GM21381 (cell line): ENCODE results near the gene DENND5A.
"Not testable (repeated sequence)": the region's sequence is repeated elsewhere in the genome, so short reads cannot be mapped to it uniquely, and the experiment has no call there.

Experiments
- ATAC-seq: cut with Tn5 transposase; IDR thresholded peaks from one replicate; pipeline ENCODE4 v1.9.1; 2021; ENCODE audit warnings: mild to moderate bottlenecking, moderate library complexity; ENCODE audit not compliant: unreplicated experiment

Gene DENND5A

DNA sequence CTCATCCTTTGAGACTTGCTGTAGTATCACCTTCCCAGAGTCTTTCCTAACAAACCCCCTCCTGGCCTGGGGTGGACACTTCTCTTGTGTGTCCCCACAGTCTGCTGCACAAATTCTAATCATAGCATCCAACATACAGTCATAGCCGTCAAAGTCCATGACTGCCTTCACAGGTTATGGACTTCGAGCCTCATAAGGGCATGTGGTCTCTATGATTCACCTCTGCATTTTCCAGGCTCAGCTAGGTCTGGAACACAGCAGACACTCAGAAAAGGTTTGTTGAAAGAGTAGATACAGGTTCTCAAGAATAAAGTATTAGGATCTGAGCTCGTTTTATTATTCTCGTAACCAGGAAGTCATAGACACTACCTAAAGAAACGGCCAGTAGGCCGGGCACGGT lies 160.6 kb downstream of the DENND5A start:
- no peak for ATAC-seq

DNA sequence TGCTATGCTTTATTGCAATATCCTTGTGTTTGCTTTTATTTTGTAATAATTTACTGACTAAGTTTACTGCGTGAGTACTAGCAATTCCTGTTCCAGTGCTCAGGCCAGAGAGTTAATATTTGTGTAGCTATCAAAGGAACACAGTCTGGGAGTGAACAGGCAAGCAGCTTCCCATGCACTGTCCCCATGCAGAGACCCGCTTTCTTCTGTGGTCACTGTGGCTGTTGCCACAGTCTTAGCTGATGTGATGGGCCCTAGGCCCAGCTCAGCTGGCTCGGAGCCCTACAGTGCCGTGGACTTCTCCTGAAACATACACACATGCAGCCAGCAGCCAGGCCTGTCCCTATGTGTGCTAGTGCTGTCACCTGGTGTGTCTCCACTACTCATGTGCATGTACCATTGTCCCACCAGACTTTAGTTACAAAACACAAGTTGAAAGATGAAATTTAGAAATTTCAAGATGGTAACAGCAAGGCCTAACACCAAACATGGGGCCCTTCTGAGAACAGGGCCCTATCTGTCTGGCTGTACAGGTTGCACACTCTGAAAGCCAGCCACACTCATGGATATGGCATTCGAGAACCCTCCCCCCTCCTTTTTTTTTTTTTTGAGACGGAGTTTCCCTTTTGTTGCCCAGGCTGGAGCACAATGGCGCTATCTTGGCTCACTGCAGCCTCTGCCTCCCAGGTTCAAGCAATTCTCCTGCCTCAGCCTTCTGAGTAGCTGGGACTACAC lies 161.4 kb downstream of the DENND5A start:
- ATAC-seq, result no peak

DNA sequence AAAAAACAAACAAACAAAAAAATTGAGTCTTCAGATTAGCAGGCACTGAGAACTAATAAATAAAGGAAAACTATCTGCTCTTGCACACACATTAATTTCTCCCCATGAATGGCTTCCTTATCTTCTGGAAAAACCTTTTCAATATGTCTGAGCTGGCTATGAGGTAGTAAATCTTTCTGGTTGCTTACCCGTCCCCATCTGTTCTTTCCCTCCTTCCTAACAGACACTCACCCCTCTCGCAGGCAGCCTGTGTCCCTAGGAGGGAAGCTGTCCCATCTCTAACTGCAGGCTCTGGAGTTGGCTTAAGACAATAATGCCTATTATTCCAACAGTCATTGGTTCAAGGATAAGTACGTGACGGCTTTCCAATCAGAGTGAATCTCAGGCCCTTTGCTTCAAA lies 165.5 kb downstream of the DENND5A start:
- no peak for ATAC-seq

DNA sequence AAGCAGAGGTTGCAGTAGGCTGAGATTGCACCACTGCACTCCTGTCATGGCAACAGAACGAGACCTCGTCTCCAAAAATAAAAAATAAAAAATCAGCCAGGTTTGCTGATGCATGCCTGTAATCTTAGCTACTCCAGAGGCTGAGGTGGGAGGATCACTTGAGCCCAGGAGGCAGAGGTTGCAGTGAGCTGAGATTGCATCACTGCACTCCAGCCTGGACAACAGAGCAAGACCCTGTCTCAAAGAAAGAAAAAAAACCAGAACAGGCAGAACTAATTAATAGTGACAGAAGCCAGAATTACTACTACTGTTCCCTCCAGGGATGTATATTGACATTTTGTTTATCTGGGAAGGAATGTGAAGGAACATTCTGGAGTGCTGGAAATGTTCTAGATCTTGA lies 166.7 kb downstream of the DENND5A start:
- ATAC-seq, result not testable (repeated sequence)

DNA sequence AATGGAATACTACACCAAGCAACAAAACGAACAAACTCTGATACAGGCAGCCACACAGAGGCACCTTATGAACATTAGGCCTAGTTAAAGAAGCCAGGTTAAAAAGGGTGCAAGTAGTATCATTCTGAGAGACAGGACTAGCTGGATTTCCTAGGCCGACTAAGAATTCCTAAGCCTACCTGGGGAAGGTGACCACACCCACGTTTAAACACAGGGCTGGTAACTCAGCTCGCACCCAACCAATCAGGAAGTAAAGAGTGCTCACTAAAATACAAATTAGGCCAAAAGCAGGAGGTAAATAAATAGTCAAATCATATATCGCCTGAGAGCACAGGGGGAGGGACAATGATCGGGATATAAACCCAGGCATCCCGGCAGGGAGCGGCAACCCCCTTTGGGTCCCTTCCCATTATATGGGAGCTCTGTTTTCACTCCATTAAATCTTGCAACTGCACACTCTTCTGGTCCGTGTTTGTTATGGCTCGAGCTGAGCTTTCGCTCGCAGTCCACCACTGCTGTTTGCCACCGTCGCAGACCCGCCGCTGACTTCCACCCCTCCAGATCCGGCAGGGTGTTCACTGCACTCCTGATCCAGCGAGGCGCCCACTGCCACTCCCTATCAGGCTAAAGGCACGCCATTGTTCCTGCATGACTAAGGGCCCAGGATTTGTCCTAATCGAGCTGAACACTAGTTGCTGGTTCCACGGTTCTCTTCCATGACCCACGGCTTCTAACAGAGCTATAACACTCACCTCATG lies 167.8 kb downstream of the DENND5A start:
- ATAC-seq, result not testable (repeated sequence)

DNA sequence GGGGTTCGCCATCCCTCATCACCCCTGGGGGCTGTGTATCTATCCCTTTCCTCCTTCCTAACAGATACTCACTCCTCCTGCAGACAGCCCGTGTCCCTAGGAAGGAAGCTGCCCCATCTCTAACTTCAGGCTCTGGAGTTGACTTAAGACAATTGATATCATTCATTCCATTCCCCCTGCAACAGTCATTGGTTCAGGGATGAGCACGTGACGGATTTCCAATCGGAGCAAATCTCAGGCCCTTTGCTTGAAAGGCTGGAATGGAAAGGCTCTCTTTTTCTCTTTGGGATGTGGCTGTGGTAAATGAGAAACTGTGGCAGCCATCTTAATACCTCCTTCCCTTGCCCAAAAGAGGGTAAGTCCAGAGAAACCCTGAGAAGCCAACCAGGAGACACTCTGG lies 168.7 kb downstream of the DENND5A start:
- ATAC-seq, result no peak

DNA sequence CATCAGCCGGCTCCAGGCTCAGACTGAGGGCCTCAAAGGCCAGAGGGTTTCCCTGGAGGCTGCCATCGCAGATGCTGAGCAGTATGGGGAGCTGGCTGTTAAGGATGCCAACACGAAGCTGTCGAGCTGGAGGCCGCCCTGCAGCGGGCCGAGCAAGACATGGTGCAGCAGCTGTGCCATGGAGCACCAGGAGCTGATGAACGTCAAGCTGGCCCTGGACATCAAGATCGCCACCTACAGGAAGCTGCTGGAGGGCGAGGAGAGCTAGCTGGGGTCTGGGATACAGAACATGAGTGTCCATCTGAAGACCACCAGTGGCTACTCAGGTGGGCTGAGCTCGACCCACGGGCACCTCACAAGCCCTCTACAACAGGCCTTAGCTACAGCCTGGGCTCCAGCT lies 169.7 kb downstream of the DENND5A start:
- no peak for ATAC-seq

DNA sequence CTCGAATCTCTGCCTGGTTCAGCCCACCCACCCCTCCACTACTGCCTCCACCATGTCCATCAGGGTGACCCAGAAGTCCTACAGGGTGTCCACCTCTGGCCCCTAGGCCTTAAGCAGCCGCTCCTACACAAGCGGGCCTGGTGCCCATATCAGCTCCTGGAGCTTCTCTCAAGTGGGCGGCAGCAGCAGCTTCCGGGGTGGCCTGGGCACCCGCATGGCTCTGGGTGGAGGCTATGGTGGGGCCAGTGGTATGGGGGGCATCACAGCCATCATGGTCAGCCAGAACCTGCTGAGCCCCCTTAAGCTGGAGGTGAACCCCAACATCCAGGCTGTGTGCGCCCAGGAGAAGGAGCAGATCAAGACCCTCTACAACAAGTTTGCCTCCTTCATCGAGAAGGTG lies 170.7 kb downstream of the DENND5A start:
- no peak for ATAC-seq

DNA sequence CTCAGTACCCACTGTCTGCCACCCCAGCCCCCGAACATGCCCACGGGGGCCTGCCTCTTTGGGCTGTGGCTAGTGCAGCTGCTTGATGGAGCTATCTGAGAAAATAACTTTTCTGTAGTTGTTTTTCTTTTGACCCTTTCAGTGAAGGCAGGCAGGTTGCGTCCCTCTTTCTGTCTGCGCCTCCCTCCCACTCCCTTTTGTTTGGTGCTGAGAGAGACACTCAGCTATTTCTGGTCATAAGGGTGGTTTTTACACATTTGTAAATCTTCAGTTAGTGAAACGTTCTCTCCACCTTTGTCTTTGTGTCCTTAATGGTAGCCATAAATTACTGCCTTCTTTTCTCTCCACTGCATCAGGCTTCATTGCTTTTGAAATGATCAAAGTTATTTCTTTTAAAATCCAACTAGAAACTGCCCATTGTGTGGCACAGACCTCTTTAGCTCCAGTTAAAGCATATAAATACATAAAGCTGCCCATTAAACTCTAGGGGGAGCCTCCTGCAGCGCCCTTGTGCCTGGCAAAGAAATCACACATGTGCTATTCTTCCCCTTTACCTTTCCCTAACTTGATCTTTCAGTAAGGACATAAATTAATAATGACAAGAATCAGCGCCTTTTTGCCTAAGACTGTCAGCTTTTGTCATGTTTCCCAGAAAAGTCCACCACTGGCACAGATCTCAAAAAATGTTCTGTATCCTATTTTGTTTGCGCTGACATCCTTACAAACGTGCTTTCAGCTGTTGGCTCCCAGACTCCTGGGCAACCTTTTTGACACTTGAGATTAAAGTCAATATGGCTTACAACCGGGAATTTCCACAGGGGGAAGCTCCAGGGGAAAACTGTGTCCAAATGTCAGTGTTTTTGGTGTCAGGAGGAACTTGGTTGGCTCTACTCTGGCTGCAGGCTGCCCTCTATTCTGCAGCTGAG lies 172.0 kb downstream of the DENND5A start:
- ATAC-seq, result no peak

DNA sequence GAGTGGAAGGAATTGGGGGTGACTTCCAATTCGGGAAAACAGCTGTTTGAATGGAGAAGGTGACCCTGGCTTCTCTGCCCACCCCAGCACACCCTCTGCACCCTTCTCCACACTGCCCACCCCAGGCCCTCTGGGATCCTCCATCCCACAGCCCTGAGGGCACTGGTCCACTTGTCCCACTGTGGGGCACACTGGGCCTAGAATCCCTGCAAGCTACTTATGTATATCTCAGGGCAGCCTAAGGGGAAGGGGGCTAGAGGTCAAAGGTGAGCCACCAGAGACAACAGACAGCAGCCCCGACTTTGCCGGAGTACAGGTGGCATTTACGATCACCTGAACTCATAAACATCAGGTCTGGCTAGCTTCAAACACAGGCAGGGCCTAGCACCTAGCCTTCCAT lies 173.1 kb downstream of the DENND5A start:
- ATAC-seq, result no peak

DNA sequence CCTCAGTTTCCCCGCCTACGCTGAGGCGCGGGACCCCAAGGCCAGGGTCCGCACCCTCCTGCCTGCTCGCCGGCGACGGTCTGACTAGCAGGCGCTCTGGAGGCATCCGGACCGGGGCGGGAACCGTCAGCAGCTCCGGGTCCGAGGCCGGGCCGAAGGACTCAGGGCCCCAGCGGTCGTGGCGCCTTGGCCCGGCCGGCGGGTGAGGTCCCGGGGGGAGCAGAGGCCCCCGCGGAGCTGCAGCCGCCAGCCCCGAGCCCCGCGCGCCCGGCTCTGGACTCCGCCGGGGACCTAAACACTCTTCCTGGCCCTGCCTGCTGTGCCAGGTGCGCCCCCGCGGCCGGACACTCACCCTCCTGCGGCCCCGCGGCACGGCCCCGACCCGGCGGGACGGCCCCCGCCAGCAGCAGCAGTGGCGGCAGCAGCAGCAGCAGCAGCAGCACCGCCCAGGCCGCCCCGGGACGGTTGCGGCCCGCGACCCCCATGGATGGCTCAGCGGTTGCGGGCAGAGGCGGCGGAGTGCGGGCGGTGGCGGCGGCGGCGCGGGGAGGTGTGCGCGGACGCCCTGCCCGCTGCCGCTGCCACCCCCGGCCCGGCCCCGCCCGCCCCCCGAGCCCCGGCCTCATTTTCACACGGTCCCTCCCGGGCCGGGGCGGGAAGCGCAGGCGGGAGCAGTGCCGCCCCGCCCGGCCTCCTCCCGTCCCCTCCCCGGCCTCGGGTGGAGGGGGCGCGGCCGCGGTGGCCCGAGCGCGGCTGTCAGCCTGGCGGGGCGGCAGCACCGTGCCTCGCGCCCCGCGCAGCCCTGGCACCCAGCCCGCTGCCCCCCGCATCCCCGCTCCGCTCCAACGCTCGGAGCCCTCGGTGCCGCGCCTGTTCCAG lies 173.9 kb downstream of the DENND5A start, which contains the start of gene SCUBE2:
Gene SCUBE2, minus strand, starts transcription at position 556 of the 879 bp plus-strand sequence. Its CDS starts 71 bp downstream, at position 485.
- ATAC-seq, result no peak

DNA sequence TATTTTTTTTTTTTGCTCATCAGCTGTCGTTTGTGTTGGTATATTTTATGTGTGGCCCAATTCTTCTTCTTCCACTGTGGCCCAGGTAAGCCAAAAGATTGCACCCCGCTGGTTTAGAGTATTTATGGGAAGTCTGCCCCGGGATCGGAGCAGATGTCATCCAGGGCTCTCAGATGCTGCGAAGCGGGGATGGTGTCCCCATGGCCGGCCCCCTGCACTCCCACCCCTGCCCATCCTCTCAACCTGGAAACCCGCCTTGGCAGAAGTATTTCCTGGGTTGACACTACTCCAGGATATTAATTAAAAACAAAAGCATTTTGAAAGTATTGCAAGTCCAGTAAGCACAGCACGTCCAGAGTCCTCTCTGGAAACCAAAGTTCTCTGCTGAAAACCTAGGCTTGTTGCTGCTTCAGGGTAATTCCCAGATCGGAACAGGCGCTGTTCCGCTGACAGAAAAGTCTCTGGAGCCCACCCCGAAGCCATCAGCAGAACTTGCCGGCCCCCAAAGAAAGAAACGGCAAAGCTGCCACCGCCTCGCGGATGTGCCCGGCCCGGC lies 174.6 kb downstream of the DENND5A start:
- no peak for ATAC-seq

DNA sequence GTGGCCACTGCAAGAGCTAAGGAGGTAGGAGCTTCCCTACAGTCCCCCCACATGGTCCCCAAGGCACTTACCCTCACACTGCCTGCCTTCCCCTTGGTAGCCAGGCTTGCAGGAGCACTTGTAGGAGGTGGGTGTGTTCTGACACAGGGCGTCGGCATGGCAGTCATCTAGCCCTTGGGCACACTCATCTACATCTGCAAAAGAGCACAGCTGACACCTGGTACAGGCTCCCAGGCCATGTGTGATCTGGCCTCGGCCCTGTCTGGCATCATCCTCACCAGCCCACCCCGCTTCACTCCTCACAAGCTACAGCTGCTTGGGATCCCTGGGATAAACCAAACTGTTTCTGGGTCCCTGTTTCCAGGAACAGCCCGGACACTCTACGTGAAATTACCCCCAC lies 175.5 kb downstream of the DENND5A start:
- no peak for ATAC-seq

DNA sequence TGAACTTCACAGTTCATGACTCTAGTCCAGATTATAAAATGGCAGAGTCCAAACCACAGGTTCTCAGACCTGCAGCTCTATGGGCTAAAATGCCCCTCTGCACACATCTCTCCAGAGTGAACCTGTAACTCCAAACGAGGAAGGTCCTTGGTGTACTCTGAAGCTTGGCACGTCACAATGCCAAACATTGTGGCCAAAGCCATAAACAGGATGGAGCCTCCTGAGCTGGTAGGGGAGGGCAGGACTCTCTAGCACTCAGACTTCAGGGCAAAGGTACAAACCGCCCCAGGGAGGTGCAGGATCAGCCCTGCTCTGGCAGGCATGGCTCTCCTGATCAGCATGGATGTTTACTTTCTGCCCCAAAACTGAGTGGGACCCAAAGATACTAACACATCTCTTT lies 176.1 kb downstream of the DENND5A start:
- ATAC-seq, result no peak
